SU-DHL-6 (cell line): Measurements from ENCODE around the gene OSBPL6.

Experiments used
- CTCF ChIP-seq: fragments of 200-600 bp; sonication (generic); IDR thresholded peaks from one replicate; pipeline ENCODE4 v1.5.1; 2017; ENCODE audit warnings: antibody characterized with exemption, mild to moderate bottlenecking, low read length, moderate library complexity; ENCODE audit not compliant: insufficient read depth, poor library complexity, severe bottlenecking
- EZH2phosphoT487 ChIP-seq: fragments of 200-600 bp; sonication (generic), shearing (Covaris generic); conservative IDR thresholded peaks from 2 replicates; pipeline ENCODE4 v1.6.1; 2018; ENCODE audit warnings: mild to moderate bottlenecking, antibody characterized with exemption, low read length, moderate library complexity, mixed read lengths

GRCh38 chr2:178296394-178297090, 102.2 kb downstream of the OSBPL6 start:
- TF ChIP-seq CTCF (no peak), EZH2phosphoT487 (no peak)
